H9 (cell line): ENCODE measurements around the gene MAGEB17. TPM values are rescaled to one million over a fixed set of nuclear protein-coding genes. Genes with fewer than 3 reads are reported as not detected.

Experiments used
- DNase-seq: peaks from one replicate; pipeline ENCODE4 v3.0.0-alpha.2; 2017
- H2AFZ ChIP-seq: one replicate; pipeline ENCODE4 v1.6.1; 2013; ENCODE audit warnings: mild to moderate bottlenecking, low read length, control low read depth, moderate library complexity
- H2AK5ac ChIP-seq: 2 replicates; pipeline ENCODE4 v1.6.1; 2013; ENCODE audit warnings: low read length, control low read depth, mixed read lengths; ENCODE audit not compliant: insufficient read length
- H2BK120ac ChIP-seq: one replicate; pipeline ENCODE4 v1.6.1; 2013; ENCODE audit warnings: low read depth, mild to moderate bottlenecking, low read length, control low read depth, inconsistent platforms; ENCODE audit not compliant: poor library complexity, severe bottlenecking
- H2BK12ac ChIP-seq: 2 replicates; pipeline ENCODE4 v1.6.1; 2013; ENCODE audit warnings: low read length, control low read depth, mixed read lengths, low read depth; ENCODE audit not compliant: insufficient read length
- H2BK15ac ChIP-seq: 2 replicates; pipeline ENCODE4 v1.6.1; 2013; ENCODE audit warnings: low read depth, low read length, control low read depth
- H2BK20ac ChIP-seq: one replicate; pipeline ENCODE4 v1.6.1; 2013; ENCODE audit warnings: low read depth, mild to moderate bottlenecking, low read length, control low read depth, inconsistent platforms; ENCODE audit not compliant: poor library complexity, severe bottlenecking
- H2BK5ac ChIP-seq: 2 replicates; pipeline ENCODE4 v1.6.1; 2013; ENCODE audit warnings: low read length, control low read depth, mixed read lengths; ENCODE audit not compliant: insufficient read length
- H3K14ac ChIP-seq: 2 replicates; pipeline ENCODE4 v1.6.1; 2013; ENCODE audit warnings: low read length, control low read depth; ENCODE audit not compliant: insufficient read depth
- H3K18ac ChIP-seq: 2 replicates; pipeline ENCODE4 v1.6.1; 2013; ENCODE audit warnings: low read depth, mild to moderate bottlenecking, mixed read lengths, low read length, control low read depth; ENCODE audit not compliant: insufficient read length
- H3K23ac ChIP-seq: 2 replicates; pipeline ENCODE4 v1.6.1; 2013; ENCODE audit warnings: low read length, control low read depth, mixed read lengths, low read depth; ENCODE audit not compliant: insufficient read length
- H3K23me2 ChIP-seq: 2 replicates; pipeline ENCODE4 v1.6.1; 2013; ENCODE audit warnings: low read depth, mild to moderate bottlenecking, mixed read lengths, low read length, control low read depth; ENCODE audit not compliant: insufficient read length, poor library complexity, severe bottlenecking
- H3K27ac ChIP-seq: 2 replicates; pipeline ENCODE4 v1.5.1; 2013; ENCODE audit warnings: low read length, control low read depth, mixed read lengths, low read depth; ENCODE audit not compliant: insufficient read length
- H3K27me3 ChIP-seq: 2 replicates; pipeline ENCODE4 v1.6.1; 2013; ENCODE audit warnings: low read length, control low read depth, inconsistent platforms; ENCODE audit not compliant: insufficient read depth
- H3K4ac ChIP-seq: 2 replicates; pipeline ENCODE4 v1.6.1; 2013; ENCODE audit warnings: low read depth, mild to moderate bottlenecking, control low read depth, inconsistent platforms, low read length, moderate library complexity
- H3K4me1 ChIP-seq: 2 replicates; pipeline ENCODE4 v1.6.1; 2013; ENCODE audit warnings: low read length, control low read depth, inconsistent platforms; ENCODE audit not compliant: insufficient read depth
- H3K4me2 ChIP-seq: 2 replicates; pipeline ENCODE4 v1.6.1; 2013; ENCODE audit warnings: low read length, control low read depth, mixed read lengths; ENCODE audit not compliant: insufficient read length, insufficient read depth
- H3K56ac ChIP-seq: 2 replicates; pipeline ENCODE4 v1.6.1; 2013; ENCODE audit warnings: low read depth, mild to moderate bottlenecking, mixed read lengths, low read length, control low read depth; ENCODE audit not compliant: insufficient read length
- H3K79me1 ChIP-seq: 2 replicates; pipeline ENCODE4 v1.6.1; 2013; ENCODE audit warnings: low read depth, mild to moderate bottlenecking, moderate library complexity, low read length, control low read depth, inconsistent platforms; ENCODE audit not compliant: insufficient read depth, poor library complexity, severe bottlenecking
- H3K79me2 ChIP-seq: 2 replicates; pipeline ENCODE4 v1.6.1; 2013; ENCODE audit warnings: low read length, control low read depth, inconsistent platforms; ENCODE audit not compliant: insufficient read depth
- H3K9ac ChIP-seq: 2 replicates; pipeline ENCODE4 v1.6.1; 2013; ENCODE audit warnings: low read length, control low read depth, mixed read lengths; ENCODE audit not compliant: insufficient read length; ENCODE audit errors: extremely low read depth
- H3K9me3 ChIP-seq: one replicate; pipeline ENCODE4 v1.6.1; 2013; ENCODE audit warnings: low read depth, low read length, inconsistent platforms; ENCODE audit not compliant: control insufficient read depth
- H3T11ph ChIP-seq: one replicate; pipeline ENCODE4 v1.6.1; 2013; ENCODE audit warnings: mild to moderate bottlenecking, low read length, control low read depth, inconsistent platforms
- H4K20me1 ChIP-seq: one replicate; pipeline ENCODE4 v1.6.1; 2013; ENCODE audit not compliant: control insufficient read depth, insufficient read length, insufficient read depth
- H4K5ac ChIP-seq: 2 replicates; pipeline ENCODE4 v1.6.1; 2013; ENCODE audit warnings: low read depth, mild to moderate bottlenecking, mixed read lengths, low read length, control low read depth; ENCODE audit not compliant: insufficient read length
- H4K8ac ChIP-seq: replicated peaks from 2 replicates; pipeline ENCODE4 v1.6.1; 2013; ENCODE audit warnings: low read length, control low read depth, mixed read lengths, low read depth; ENCODE audit not compliant: insufficient read length
- H4K91ac ChIP-seq: 2 replicates; pipeline ENCODE4 v1.6.1; 2013; ENCODE audit warnings: low read depth, mild to moderate bottlenecking, moderate library complexity, mixed read lengths, low read length, control low read depth; ENCODE audit not compliant: insufficient read length
- H3K27ac Mint-ChIP-seq, 3 experiments: 2 replicates in 2 of 3; 3 replicates in 1 of 3; pipeline ENCODE4 v1.8.0; 2020 to 2021; ENCODE audit warnings: mixed read lengths in 3 of 3, mild to moderate bottlenecking in 1 of 3, moderate library complexity in 1 of 3
- H3K27me3 Mint-ChIP-seq: 2 replicates; pipeline ENCODE4 v1.8.0; 2021; ENCODE audit warnings: low read depth, mild to moderate bottlenecking, moderate library complexity, mixed read lengths
- H3K36me3 Mint-ChIP-seq, 3 experiments: 2 replicates in 2 of 3; 3 replicates in 1 of 3; pipeline ENCODE4 v1.8.0; 2020 to 2021; ENCODE audit warnings: low read depth in 3 of 3, mixed read lengths in 3 of 3; ENCODE audit not compliant: insufficient read depth in 1 of 3
- H3K4me1 Mint-ChIP-seq, 2 experiments: 2 replicates each; pipeline ENCODE4 v1.8.0; 2020; ENCODE audit warnings: mixed read lengths in 2 of 2
- H3K4me3 Mint-ChIP-seq, 2 experiments: 2 replicates in 1 of 2; 3 replicates in 1 of 2; pipeline ENCODE4 v1.8.0; 2020 to 2021; ENCODE audit warnings: mild to moderate bottlenecking in 2 of 2, mixed read lengths in 2 of 2, moderate library complexity in 1 of 2
- H3K9me3 Mint-ChIP-seq, 2 experiments: 2 replicates in 1 of 2; 3 replicates in 1 of 2; pipeline ENCODE4 v1.8.0; 2020; ENCODE audit warnings: mild to moderate bottlenecking in 2 of 2, mixed read lengths in 2 of 2, moderate library complexity in 1 of 2
- WGBS: extraction: QIAGEN DNeasy Blood & Tissue Kit; methylation state at CpG from one replicate; pipeline ENCODE4 v1.1.7; 2013; ENCODE audit warnings: missing lambda C conversion rate, low lambda C conversion rate, mixed read lengths; ENCODE audit not compliant: insufficient read length; ENCODE audit errors: extremely low coverage; 5-methylcytosine and 5-hydroxymethylcytosine counted together
- total RNA-seq: library from RNA; stranded (reverse); gene quantifications from 2 replicates; pipeline ENCODE4 v1.2.1, GENCODE V29; 2021
- TF ChIP-seq, protein P1 (sequence below): fragments of 200-600 bp; sonication (generic); conservative IDR thresholded peaks from 3 replicates; pipeline ENCODE4 v1.8.0; 2021; ENCODE audit warnings: antibody characterized with exemption, mild to moderate bottlenecking

The MAGEB17 gene
- total RNA-seq, 1 experiment from 2014 or later, result 0.74 TPM

DNA sequence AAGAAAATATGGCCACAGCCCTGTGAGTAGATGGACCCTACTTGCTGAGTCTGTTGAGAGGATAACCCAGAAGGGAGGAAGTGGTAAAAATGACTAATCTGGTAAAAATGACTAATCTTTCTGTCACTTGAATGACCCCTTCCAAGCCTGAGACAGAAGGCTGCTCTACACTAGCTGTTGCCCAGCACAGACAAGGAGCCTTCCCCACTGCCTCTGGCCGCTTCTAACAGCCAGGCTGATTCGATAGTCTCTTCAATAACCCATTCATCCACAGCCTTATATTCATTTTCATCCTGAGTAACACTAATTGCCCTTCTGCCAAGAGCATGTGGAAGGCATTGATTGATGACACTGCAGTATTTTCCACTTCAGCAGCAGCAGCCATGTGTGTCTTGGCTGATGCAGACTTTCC lies 18.4 kb downstream of the MAGEB17 start:
- Histone ChIP-seq H4K8ac (no peak overlapping the region), H3K27me3 (no peaks in the 10 kb centered on the region), H3K79me2 (no peaks in the 10 kb centered on the region), H3K79me1 (no peaks in the 10 kb centered on the region), H4K5ac (no peak overlapping the region), H3K23me2 (no peaks in the 10 kb centered on the region), H3K23ac (no peak overlapping the region), H2AFZ (no peak overlapping the region), H4K20me1 (no peaks in the 10 kb centered on the region), H3K27ac (peak overlapping the region; percentile 96), H2BK15ac (0 out of 2 replicates have a peak overlapping the region, but pooled peaks have one; percentile 61), H3K18ac (no peak overlapping the region), H3T11ph (no peak overlapping the region), H3K9me3 (no peaks in the 10 kb centered on the region), H3K4me2 (no peak overlapping the region), H3K14ac (0 out of 2 replicates have a peak overlapping the region, but pooled peaks have one; percentile 13), H2BK12ac (peak overlapping the region; percentile 46), H4K91ac (no peak overlapping the region), H3K4me1 (peaks cover 19% of the 10 kb centered on the region), H2BK5ac (no peak overlapping the region), H3K4ac (no peak overlapping the region), H3K56ac (no peak overlapping the region), H2BK20ac (no peak overlapping the region), H2AK5ac (peak overlapping the region; percentile 95), H3K9ac (no peak overlapping the region), H2BK120ac (no peak overlapping the region)
- no CpG with 5 or more reads among the region's 2 CpGs for WGBS
- Mint-ChIP-seq H3K4me3 (peak overlapping the region in 1 of 2 experiments; percentile 5; a peak in 1 of 5 replicates), H3K4me1 (peaks cover 61 to 76% of the 10 kb centered on the region in 2 experiments), H3K27ac (peak overlapping the region; percentile 97 to 99 (median 97)), H3K9me3 (peaks cover 3 to 18% of the 10 kb centered on the region in 2 experiments), H3K27me3 (no peaks in the 10 kb centered on the region; the same call in 1 of the 2 replicates), H3K36me3 (peaks cover 11 to 29% (median 12%) of the 10 kb centered on the region in 3 experiments)
- TF ChIP-seq, protein P1, sequence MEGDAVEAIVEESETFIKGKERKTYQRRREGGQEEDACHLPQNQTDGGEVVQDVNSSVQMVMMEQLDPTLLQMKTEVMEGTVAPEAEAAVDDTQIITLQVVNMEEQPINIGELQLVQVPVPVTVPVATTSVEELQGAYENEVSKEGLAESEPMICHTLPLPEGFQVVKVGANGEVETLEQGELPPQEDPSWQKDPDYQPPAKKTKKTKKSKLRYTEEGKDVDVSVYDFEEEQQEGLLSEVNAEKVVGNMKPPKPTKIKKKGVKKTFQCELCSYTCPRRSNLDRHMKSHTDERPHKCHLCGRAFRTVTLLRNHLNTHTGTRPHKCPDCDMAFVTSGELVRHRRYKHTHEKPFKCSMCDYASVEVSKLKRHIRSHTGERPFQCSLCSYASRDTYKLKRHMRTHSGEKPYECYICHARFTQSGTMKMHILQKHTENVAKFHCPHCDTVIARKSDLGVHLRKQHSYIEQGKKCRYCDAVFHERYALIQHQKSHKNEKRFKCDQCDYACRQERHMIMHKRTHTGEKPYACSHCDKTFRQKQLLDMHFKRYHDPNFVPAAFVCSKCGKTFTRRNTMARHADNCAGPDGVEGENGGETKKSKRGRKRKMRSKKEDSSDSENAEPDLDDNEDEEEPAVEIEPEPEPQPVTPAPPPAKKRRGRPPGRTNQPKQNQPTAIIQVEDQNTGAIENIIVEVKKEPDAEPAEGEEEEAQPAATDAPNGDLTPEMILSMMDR, result no peak
- no peak for DNase-seq
